ENCODE measurements around the gene TRIM67.

TRIM67 gene

DNA sequence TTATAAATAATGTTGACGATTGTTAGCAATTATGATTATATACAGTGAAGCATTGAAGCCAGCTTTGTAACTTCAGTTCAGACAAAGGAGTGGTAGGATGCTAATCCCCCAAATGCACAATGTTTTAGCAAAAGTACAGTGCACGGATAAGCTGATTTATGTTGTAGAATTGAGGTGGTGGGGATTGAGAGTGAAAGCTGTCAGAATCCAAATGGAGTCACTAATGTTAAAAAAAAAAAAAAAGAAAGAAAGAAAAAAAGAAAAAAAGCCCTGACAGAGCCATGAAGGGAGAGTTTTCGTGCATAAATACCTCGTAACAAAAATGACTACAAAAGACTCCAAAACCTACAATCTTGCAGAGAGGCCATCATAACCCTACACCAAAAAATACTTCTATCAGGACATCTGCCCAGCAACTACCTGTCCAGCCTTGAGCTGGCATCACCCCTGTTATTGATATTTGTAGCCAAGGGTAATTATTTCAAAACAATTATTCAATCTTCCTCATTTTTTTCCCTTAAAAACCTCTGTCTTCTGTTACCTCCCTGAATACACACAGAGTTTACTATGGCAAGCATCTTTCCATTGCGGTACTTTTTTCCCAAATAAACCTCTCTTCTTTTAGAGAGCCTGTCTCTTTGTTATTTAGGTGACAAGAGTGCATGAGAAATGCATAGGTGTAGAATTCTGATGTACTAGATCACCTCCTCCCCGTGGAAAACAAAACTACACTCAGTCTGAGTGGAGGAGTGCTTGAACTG lies 2.5 kb upstream of the TRIM67 start:
- DNase-seq = no peak

DNA sequence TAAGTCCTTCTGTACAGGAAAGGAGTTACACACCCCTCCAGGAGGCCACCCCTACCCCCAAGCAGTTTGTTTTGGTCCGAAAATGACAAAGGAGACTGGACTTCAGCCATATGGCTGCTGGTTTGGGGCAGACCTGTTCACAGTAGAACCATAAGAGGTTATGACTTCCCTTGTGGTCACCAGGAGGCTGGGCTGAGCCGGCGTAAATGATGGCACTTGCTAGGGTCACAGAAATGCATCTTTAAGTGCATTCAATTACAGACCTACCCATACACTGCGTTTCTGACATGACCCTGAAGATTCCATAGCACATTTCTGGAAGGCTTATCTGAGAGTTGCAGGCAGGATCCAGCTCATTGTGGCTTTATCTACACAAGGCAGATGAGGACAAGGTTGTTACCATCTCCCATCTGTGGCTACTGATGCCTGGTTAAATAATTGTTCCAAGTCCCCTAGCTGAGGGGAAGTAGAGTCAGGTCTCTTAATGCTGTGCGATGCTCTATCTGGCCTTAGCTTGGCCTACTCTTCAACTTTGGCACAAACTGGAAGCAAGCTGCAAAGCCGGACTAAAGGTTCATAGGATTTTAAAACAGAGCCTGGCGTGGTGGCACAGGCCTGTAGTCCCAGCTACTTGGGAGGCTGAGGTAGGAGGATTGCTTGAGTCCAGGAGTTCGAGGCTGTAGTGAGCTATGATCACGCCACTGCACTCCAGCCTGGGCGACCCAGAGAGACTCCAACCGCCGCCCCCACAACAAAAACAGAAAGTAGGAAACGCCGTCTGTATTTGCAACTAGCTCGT lies 1.7 kb upstream of the TRIM67 start:
- no peak for DNase-seq

DNA sequence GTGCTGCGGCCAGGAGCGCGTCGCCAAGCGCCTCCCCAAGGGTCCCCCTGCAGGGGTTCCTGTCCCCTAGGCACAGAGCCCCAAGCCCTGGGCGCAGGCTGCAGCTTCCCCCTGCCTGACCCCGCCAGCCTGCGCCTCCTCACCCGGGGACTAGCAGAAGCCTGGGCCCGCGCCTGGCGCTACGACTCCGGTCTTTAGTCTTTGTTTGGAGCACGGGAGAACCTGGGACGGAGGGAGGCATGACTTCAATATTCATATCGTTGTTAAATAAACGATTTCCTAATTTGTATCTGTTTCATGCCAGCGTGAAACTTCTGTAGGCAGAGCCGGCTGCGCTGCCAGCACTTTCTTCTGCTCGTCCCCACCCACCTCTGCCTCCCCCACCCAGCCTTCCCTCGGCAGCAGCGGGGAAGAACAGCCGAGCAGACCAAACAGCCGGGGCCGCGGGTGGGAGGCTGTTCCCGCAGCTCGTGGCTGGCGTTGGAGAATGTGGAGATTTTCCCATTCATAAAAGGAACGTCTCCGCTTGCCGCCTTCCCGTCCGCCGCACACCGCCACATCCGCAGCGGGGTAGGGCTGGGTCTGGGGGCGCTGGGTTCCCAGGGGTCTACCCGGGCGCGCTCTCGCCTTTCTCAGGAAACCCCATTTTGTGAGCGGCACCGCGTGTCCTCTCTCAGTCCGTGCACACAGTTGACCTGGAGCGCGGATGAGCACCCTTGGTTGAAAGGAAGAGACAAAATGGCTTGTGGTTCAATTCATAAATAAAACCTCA lies 777 bp upstream of the TRIM67 start:
- no peak for DNase-seq

DNA sequence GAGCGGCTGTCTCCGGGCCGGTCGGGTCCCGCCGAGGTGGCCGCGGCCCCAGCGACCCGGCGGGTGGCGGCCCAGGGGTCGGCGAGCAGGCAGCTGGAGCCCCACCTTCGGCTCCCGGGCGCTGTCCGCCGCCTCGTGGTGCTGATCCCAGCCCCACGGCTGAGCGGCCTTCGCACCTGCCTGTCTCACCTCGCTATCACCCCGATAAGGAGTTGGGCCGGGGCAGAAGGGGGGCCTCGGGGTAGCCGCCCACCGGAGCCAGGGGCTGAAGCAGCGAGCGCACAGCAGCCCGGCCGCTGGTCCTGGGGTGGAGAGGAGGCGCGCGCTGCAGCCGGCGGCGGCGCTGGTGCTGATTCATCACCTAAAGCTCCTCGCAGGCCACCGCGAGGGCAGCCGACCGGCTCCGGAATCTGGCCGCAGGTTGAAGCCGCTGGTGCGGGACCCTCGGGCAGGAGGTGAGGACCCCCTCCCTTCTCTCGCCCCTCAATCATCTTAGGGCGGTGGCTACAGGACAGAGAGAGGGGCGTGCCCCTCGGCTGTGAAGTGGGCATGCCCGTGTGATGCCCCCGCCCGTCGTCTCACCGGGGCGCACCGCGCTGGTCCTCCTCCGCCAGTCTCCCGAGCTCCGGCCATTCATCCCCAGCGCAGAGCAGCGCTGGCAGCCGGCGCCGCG lies 575 bp downstream of the TRIM67 start:
- no peak for DNase-seq

DNA sequence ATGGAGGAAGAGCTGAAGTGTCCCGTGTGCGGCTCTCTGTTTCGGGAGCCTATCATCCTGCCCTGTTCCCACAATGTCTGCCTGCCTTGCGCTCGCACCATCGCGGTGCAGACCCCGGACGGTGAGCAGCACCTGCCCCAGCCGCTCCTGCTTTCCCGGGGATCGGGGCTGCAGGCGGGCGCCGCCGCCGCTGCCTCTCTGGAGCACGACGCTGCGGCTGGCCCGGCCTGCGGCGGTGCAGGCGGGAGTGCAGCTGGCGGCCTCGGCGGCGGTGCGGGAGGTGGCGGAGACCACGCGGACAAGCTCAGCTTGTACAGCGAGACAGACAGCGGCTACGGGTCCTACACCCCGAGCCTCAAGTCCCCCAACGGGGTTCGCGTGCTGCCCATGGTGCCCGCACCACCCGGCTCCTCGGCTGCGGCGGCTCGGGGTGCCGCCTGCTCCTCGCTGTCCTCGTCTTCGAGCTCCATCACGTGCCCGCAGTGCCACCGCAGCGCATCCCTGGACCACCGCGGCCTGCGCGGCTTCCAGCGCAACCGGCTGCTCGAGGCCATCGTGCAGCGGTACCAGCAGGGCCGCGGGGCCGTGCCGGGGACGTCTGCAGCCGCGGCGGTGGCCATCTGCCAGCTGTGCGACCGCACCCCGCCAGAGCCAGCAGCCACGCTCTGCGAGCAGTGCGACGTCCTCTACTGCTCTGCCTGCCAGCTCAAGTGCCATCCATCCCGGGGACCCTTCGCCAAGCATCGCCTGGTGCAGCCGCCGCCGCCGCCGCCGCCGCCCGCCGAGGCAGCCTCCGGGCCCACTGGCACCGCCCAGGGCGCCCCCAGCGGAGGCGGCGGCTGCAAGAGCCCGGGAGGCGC lies 1.3 kb downstream of the TRIM67 start:
- no peak for DNase-seq

DNA sequence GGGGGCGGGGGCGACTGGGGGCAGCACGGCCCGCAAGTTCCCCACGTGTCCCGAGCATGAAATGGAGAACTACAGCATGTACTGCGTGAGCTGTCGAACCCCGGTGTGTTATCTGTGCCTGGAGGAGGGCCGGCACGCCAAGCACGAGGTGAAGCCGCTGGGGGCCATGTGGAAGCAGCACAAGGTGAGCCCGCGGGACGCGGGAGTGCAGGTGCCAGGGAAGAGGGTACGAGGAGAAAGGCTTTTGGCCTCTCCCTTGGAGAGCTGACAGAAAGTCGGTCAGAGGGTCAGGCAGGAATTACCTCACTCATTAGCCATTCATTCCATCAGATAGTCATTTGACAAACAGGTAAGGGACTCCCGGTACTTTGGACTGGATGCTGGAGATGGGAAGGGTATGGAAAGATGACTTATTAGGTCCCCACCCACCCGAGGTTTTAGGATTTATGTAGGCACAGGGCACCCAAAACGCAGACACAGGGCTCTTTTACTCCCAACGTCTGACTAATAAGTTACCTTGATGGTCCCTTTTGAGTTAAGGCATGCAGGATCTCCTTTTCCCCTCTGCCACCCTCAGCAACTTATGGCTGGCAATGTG lies 2.1 kb downstream of the TRIM67 start:
- DNase-seq = no peak

DNA sequence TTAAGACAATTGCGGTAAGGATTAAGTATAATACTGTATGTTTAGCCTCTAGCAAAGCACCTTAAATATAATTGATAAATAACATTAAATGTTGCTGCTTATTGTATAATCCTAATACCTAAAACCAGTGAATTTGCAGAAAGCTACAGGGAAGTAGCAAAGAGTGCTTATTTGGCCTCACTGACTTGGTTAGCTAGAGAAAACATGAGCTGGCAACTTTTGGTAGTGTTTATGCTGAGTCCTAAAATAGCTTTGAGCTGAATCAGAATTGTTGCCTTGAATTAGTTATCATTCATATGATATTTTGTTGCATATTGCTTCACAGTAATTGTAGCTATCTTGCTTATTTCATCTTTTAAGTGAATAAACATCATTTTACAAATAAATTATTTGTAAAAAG lies 3.5 kb downstream of the TRIM67 start:
- no peak for DNase-seq

DNA sequence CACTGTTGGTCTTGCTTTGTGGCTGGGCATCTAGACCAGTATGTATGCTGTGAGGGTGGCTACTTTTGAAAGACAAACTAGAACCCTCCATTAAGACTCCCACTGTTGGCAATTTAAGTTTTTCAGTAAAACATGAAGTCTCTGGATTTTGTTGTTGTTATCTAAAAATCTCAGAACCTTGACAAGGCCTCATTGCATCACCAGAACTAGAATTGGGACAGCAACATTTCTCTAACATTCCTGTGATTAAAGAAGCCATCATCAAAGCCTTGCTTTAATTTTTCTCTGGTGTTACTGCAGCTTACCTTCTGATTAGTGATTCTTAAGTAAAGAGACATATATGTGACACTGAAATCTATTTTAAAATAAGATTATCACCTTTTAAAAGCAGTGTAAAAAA lies 4.5 kb downstream of the TRIM67 start:
- DNase-seq = no peak

DNA sequence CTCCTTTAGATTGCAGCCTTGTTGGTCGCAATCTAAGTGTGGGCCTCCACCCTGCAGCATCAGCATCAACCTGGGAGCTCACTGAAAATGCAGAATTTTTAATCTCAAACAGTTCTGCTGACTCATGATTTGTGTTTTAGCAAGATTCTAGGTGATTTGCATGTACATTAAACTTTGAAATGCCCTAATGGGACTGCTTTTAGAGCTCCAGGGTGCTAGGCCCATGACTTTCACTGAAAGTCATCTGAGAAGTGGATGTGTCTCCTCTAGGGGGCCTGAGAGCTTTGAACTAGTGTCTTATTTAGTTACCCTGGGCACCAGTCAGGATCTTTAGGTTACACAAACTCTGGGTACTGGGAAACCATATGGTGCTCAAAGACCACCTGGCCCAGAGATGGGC lies 9.0 kb downstream of the TRIM67 start:
- DNase-seq = peak; percentile 2

DNA sequence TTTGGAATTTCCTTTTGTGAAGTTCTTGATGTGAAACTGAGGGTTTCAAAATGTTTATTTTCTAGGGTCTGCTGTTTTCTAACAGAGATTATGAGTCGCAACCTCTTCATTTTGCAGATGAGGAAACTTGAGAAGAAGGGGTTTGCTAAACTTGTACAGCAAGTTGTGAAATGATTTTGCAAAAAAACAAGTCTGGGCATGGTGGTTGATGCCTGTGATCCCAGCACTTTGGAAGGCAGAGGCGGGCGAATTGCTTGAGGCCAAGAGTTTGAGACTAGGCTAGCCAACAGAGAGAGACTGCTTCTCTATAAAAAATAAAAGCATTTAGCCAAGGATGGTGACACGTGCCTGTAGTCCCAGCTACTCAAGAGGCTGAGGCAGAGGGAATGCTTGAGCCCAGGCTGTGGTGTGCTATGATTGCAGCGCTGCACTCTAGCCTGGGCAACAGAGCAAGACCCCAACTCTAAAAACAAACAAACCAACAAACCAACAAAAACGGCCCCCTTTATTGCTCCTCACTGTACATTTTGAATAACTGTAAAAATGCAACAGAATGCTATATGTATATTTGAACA lies 9.9 kb downstream of the TRIM67 start:
- no peak for DNase-seq

DNA sequence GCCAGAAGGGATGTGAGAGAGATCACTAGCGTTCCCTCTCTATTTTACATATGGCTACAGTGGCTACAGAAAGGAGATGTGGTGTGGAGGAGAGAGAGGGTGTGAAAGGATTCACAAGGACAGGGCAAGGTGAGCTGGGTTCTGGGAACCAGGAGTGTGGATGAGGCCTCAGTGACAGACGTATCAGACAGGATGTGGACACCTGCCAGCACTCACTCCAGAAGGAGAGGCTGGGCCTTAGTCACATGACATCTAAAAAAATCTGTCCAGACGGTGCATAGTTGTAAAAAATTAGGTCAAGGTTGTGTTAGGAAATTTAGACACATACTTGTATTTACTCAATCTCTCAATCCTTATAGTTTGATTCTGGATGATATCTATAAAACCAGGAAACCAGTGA lies 10.6 kb downstream of the TRIM67 start:
- DNase-seq = no peak

DNA sequence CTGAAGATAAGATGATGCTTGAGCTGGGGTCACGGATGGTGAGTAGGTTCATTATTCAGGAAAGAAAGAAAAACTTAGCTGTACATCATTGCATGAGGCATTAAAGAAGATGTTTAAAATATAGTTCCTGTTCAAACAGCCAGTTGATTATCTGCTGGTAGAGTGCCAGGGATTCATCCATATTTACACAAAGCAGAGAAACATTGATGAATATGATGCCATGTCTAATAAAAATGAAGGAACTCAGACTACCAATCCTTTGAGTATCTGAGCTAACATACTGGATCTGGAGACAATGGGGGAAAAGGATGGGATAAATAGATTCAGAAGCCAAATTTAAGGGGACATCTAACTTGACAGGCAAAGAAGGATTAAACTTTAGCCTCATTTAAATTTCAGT lies 14.6 kb downstream of the TRIM67 start:
- no peak for DNase-seq

DNA sequence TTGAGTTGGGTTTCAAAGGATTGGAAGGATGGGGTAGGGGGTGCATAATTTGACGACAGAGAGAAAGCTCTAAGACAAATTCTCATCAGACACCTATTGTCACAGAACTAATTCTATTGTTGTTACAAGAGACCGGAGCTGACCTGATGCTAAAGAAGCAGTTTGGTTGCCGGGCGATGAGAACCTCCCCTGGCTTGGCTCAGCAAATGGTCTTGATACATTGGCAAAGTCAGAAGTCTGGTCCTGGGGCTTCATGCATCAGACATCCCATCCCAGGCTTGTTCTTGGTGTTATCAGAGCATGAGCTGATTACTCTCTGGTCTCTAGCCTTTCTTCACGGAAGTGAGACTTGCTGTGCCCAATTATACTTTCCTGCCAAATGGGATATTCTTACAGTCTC lies 15.4 kb downstream of the TRIM67 start:
- DNase-seq = no peak

DNA sequence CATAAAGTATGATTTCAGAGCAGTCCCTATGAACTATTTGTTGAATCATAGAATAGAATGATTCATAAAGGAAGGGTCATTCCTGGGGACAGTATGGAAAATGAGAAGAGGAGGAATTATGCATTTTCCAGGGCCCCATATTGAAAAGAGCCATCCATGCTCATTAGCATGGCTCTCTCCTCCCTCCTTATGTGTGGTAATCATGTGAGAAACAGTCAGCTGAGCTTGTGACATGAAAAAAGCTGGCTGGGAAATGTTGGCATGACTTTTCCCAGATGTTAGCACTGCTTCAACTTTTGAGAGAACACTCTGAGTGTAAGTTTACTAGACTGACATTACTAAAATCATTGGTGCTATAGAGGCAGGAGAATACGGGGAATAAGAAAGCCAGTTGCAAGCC lies 16.1 kb downstream of the TRIM67 start:
- DNase-seq = no peak

DNA sequence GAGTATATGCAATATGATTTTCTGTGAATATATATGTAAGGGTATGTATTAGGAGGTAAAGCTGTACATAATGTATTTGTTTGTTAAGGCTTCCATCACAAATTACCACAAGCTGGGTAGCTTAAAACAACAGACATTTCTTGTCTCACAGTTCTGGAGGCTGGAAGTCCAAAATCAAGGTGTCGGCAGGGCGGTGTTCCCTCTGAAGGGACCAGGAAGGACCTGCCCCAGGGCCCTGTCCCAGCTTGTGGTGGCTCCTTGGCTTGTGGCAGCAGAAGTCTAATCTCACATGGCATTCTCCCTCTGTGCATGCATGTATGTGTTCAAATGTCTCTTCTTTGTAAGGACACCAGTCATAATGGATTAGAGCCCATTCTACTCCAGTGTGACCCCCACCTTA lies 17.1 kb downstream of the TRIM67 start:
- DNase-seq = no peak

DNA sequence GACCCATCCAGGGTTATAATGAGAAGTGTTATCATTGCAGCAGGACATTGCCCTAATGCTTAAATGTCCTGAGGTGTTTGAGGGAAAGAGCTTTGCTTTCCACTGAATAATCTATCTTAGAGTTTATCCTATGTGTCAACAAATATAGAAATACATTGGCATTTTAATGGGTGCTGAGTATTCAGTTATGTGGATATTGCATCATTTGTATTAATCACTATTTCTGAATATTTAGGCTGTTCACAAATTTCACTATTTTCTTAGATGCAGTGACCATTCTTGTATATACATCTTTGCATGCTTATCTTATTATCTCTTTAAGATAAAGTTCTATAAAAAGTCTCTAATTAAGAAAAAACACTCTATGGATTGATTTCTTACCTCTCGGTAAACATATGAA lies 18.2 kb downstream of the TRIM67 start:
- DNase-seq = no peak

DNA sequence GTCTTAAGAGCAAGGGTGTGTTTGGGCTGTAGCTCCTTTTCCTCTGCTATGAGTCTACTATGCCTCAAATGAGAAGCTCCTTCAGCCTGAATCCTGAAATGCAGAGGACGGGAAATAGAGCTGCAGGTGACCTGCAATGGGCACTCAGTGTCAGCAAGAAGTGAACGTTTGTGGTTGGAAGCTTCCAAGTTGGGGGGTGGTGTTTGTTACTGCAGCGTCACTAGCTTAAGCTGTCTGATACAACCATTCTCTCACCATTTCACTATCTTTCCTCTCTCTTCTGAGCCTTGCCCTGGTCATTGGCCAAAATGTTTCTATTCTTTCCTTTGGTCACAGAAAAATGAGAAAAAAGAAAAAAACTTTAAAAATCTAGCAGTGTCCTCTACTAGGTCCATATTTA lies 19.4 kb downstream of the TRIM67 start:
- DNase-seq = no peak

DNA sequence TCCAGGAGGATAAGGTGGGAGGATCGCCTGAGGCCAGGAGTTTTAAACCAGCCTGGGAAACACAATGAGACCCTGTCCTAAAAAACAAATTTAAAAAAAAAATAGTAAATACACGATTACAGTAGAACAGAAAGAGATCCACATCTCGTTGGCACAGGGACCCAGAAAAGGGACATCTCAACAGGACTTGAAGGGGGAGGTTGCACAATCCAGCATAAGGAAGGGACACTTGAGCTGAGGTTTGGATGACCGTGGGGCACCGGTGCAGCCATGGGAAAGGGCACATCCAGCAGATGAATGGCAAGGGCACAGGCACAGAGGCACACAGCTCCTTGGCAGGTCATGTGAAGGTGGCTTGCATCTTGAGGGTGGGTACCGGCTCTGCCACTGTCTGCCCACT lies 20.5 kb downstream of the TRIM67 start:
- no peak for DNase-seq

DNA sequence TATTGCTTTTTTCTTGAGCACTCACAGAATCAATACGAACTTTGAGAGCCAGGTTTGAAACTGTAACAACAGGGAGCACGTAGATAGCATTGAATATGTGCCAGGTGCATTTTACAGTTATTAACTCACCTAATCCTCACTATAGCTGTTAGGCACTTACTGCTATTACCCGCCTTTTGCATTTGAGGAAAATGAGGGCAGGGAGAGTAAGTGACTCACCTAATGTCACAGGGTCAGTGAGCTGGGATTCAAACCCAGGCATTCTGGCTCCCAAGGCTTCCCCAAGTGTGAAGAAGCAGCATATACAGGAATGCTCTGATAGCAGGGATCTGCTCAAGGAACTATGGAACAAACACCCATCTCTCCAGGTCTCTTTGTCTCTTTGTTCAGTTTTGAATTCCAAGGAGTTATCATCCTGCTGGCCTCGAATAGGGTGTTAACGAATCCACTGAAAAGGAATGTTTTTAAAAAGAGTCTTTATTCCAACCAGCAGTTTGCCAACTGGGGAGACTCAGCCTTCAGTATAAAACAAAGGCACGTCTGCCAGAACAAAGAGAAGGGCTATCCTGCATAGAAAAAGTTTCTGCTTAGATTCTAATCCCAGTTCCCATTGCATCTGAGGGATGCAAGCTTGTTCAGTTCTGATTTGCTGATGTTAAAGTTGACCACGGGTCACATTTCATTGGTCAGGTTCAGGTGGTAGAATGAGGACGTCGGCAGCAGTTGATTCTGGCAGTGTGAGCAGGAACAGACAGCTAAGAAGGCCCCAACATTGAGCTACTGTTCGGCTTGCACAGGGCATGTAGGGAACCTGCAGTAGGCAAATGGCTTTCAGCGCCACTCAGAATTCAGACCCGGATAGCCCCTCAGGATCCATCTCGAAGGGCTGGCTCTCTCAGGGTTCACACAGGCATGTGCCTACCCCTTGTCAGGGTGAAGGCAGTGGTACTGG lies 22.1 kb downstream of the TRIM67 start:
- DNase-seq = no peak

DNA sequence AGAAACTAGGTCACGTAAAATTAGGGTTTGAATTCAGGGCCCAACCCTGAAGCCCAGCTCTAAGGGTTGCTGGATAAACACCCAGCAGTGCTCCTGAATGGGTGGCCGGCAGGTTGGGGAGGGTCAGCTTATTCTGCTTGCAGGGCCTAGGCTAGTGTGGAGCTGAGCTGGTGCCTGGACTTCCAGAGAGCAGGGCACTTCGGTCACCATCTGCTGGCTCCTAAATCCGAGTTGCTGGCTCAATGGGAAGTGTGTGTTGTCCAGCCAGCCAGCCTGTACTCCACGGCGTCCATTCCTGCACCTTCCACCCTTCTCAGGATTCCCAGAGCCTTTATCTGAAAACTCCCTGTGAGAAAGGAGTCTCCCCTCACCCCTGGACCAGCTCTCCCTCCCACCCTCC lies 23.0 kb downstream of the TRIM67 start:
- no peak for DNase-seq
